Activated effector memory CD4-positive, alpha-beta T cell treated with anti-CD3 and anti-CD28 coated beads, Interleukin-2, amount 50 U/mL, for 16 hours (primary cell): ENCODE data around the gene TSPAN4.
A peak's percentile ranks its signal among the peaks of the same experiment; 100 is the strongest.

Experiments used
- DNase-seq: peaks from one replicate; pipeline ENCODE4 v3.0.0-alpha.2; 2020

The TSPAN4 gene

GRCh38 chr11:824942-825341, 17.7 kb upstream of the TSPAN4 start:
- DNase-seq, result no peak

- no peak for DNase-seq
These were observed 17.1 kb upstream of the TSPAN4 start for GRCh38 chr11:825366-826226.

GRCh38 chr11:826227-826621, 16.4 kb upstream of the TSPAN4 start:
- no peak for DNase-seq

GRCh38 chr11:826836-827145, 15.9 kb upstream of the TSPAN4 start:
- no peak for DNase-seq

GRCh38 chr11:827146-827896, 15.3 kb upstream of the TSPAN4 start:
- no peak for DNase-seq

- no peak for DNase-seq
These were observed 14.8 kb upstream of the TSPAN4 start, which contains the start of gene CRACR2B for GRCh38 chr11:827897-828192. Gene CRACR2B, plus strand, starts transcription at chr11:827919. Its CDS starts 689 bp downstream, at chr11:828608.

- DNase-seq, result no peak
These were observed 14.0 kb upstream of the TSPAN4 start for GRCh38 chr11:828506-829175.

GRCh38 chr11:829176-829846, 13.3 kb upstream of the TSPAN4 start:
- no peak for DNase-seq

- no peak for DNase-seq
These were observed 12.8 kb upstream of the TSPAN4 start for GRCh38 chr11:829847-830294.

- peak; percentile 86 for DNase-seq
These were observed 12.1 kb upstream of the TSPAN4 start for GRCh38 chr11:830295-831117.

GRCh38 chr11:831118-831864, 11.4 kb upstream of the TSPAN4 start:
- DNase-seq, result no peak

- DNase-seq, result no peak
These were observed 10.6 kb upstream of the TSPAN4 start for GRCh38 chr11:831961-832528.

GRCh38 chr11:832529-833113, 10.0 kb upstream of the TSPAN4 start, which contains the start of gene CD151:
Gene CD151, plus strand, starts transcription at chr11:832952. Its CDS starts 3,118 bp downstream, at chr11:836070.
- DNase-seq, result peak; percentile 84

GRCh38 chr11:833114-833791, 9.4 kb upstream of the TSPAN4 start:
- DNase-seq, result peak; percentile 75

GRCh38 chr11:833849-834311, 8.8 kb upstream of the TSPAN4 start:
- DNase-seq, result no peak

- no peak for DNase-seq
These were observed 8.0 kb upstream of the TSPAN4 start for GRCh38 chr11:834371-835316.

GRCh38 chr11:836274-836673, 6.4 kb upstream of the TSPAN4 start:
- DNase-seq, result no peak

- DNase-seq, result no peak
These were observed 6.0 kb upstream of the TSPAN4 start for GRCh38 chr11:836700-837099.
